Left lung (tissue), 10 donors: ENCODE results near the gene HDAC10. TPM values are rescaled to one million over a fixed set of nuclear protein-coding genes. Genes with fewer than 3 reads are reported as not detected.

Experiments
- ATAC-seq: fragments of 200-7000 bp; cut with Tn5 transposase; one replicate; pipeline ENCODE4 v1.9.1; 2020; ENCODE audit warnings: moderate library complexity
- DNase-seq, 4 donors: peaks; one replicate each; pipeline ENCODE4 v3.0.0-alpha.2; 2013 to 2020
- H3K27ac ChIP-seq, 2 donors: fragments of 200-600 bp; sonication (generic) in 1 of 2; one replicate each; pipeline versions ENCODE4 v1.5.0 to v1.8.0; 2020 to 2021
- H3K27me3 ChIP-seq, 2 donors: fragments of 200-600 bp; sonication (generic) in 1 of 2; one replicate each; pipeline versions ENCODE4 v1.5.0 to v1.8.0; 2020 to 2021
- H3K36me3 ChIP-seq, 2 donors: fragments of 200-600 bp; sonication (generic) in 1 of 2; one replicate each; pipeline versions ENCODE4 v1.5.0 to v1.8.0; 2020 to 2021
- H3K4me1 ChIP-seq, 2 donors: fragments of 200-600 bp; one replicate each; pipeline ENCODE4 v1.8.0; 2021
- H3K4me3 ChIP-seq, 2 donors: fragments of 200-600 bp; sonication (generic) in 1 of 2; one replicate each; pipeline versions ENCODE4 v1.5.0 to v1.8.0; 2020 to 2021; ENCODE audit warnings: mild to moderate bottlenecking in 1 of 2
- H3K9me3 ChIP-seq, 2 donors: fragments of 200-600 bp; sonication (generic) in 1 of 2; one replicate each; pipeline versions ENCODE4 v1.5.0 to v1.8.0; 2020 to 2021
- CTCF ChIP-seq, 2 donors: fragments of 200-600 bp; sonication (generic) in 1 of 2; IDR thresholded peaks; one replicate each; pipeline versions ENCODE4 v1.5.0 to v1.8.0; 2021; ENCODE audit warnings: antibody characterized with exemption in 2 of 2
- intact Hi-C, 2 donors: fragments of 100-400 bp; cut with DNase I; formaldehyde crosslinking; loops; one replicate each; pipeline versions ENCODE4 v1.11.2 to v1.14.2; 2022
- polyA plus RNA-seq, 6 donors: library from polyadenylated mRNA; unstranded; fragments of 120-200 nt; gene quantifications; one replicate each; pipeline ENCODE4 v1.2.1, GENCODE V29; 2013; ENCODE audit not compliant: insufficient read length in 6 of 6
- total RNA-seq, 2 donors: library from RNA; stranded (reverse); fragmentation: NEBNext Ultra II Directional; extraction: Animal tissue kit (Norgen Biotek cat#: 25700); gene quantifications; one replicate each; pipeline ENCODE4 v1.2.1, GENCODE V29; 2021
- donor health status: DM: no; HTN: yes; CAD: no.
- donor health status: DM: no; HTN: no; CAD: no.

HDAC10 gene
- total and polyA plus RNA-seq, 8 donors = 23.9 to 42.2 (median 36.7) TPM

DNA sequence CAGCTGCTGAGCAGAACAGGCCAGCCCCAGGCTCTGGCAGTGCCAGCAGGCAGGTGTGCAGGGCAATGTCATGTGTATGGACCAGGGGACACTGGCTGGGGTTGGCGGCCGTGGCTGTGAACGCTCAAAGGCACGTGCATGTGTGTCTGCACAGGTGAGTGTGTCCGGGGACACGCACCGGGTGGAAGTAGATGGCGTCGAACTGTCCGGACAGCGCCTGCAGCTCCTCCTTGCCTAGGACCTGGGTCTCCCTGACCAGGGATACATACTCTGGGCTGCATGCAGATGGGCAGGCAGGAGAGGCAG, 863 bp downstream of the HDAC10 start:
- Histone ChIP-seq H3K4me3 (peak overlapping the region; percentile 45 to 84), H3K27ac (peak overlapping the region in 1 of 2 donors; percentile 81), H3K9me3 (no peaks in the 10 kb centered on the region), H3K4me1 (peaks cover 13 to 62% of the 10 kb centered on the region in 2 donors), H3K36me3 (peaks cover 0 to 25% of the 10 kb centered on the region in 2 donors), H3K27me3 (no peaks in the 10 kb centered on the region)
- no peak for DNase-seq
- TF ChIP-seq CTCF (IDR thresholded peaks at IDR 0.05) = no peak
- no peak for ATAC-seq
- intact Hi-C loops = no loop called here

- Histone ChIP-seq H3K36me3 (peaks cover 0 to 25% of the 10 kb centered on the region in 2 donors), H3K27me3 (no peaks in the 10 kb centered on the region), H3K9me3 (no peaks in the 10 kb centered on the region), H3K4me3 (peak overlapping the region; percentile 45 to 84), H3K27ac (no peak overlapping the region), H3K4me1 (peaks cover 13 to 62% of the 10 kb centered on the region in 2 donors)
- no peak for TF ChIP-seq CTCF (IDR thresholded peaks at IDR 0.05)
- no peak for ATAC-seq
- intact Hi-C loops = no loop called here
- peak in 1 of 4 donors; percentile 30 for DNase-seq
These were observed 1.5 kb downstream of the HDAC10 start for GRCh38 chr22:50249341-50250248.

- H3K4me3 ChIP-seq = no peak overlapping the region
- H3K36me3 ChIP-seq = peaks cover 0 to 25% of the 10 kb centered on the region in 2 donors
- H3K27ac ChIP-seq = no peak overlapping the region
- no peak for DNase-seq
- H3K27me3 ChIP-seq = no peaks in the 10 kb centered on the region
- intact Hi-C loops = no loop called here
- TF ChIP-seq CTCF (IDR thresholded peaks at IDR 0.05) = no peak
- H3K4me1 ChIP-seq = peaks cover 13 to 72% of the 10 kb centered on the region in 2 donors
- no peak for ATAC-seq
- H3K9me3 ChIP-seq = no peaks in the 10 kb centered on the region
These were observed 2.6 kb downstream of the HDAC10 start for GRCh38 chr22:50248196-50249081.

DNA sequence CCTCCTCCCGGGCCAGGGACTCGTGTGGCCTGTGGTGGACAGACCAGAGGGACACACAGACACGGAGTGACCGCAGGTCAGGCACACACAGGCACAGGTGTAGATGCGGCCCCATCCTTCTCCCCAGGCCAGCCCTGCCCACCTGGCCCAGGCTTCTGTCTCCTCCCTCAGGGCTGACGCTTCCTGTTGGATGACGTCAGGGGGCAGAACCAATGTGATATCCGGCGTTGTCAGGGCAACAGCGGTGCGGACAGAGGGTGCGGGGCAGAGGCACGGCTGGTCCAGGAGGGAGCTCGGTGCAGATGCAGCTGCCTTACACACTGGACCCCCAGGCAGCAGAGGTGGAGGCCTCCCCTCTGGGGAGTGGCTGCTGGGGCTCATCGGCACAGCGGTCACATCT, 3.3 kb downstream of the HDAC10 start:
- H3K4me1 ChIP-seq = peaks cover 18 to 79% of the 10 kb centered on the region in 2 donors
- H3K36me3 ChIP-seq = peaks cover 0 to 25% of the 10 kb centered on the region in 2 donors
- no peak for ATAC-seq
- no peak for TF ChIP-seq CTCF (IDR thresholded peaks at IDR 0.05)
- no peaks in the 10 kb centered on the region for H3K9me3 ChIP-seq
- H3K27me3 ChIP-seq = no peaks in the 10 kb centered on the region
- DNase-seq = peak in 1 of 4 donors; percentile 43
- no peak overlapping the region for H3K4me3 ChIP-seq
- H3K27ac ChIP-seq = no peak overlapping the region
- intact Hi-C loops = no loop called here
